Activated naive CD4-positive, alpha-beta T cell treated with anti-CD3 and anti-CD28 coated beads for 36 hours (primary cell): Measurements from ENCODE around the gene KCNA3. TPM values are rescaled to one million over a fixed set of nuclear protein-coding genes. Genes with fewer than 3 reads are reported as not detected.

Source experiments
- CTCF ChIA-PET: fragments of 350-600 bp; sonication (Branson Sonifier 250); formaldehyde crosslinking; loops from one replicate; lab custom pipeline; 2021; ENCODE audit warnings: antibody characterized with exemption; lab: Charles Lee
- DNase-seq: peaks from one replicate; pipeline ENCODE4 v3.0.0-alpha.2; 2020
- H3K27ac Mint-ChIP-seq: one replicate; pipeline ENCODE4 v1.8.0; 2021; ENCODE audit warnings: mild to moderate bottlenecking, mixed read lengths
- H3K27me3 Mint-ChIP-seq: one replicate; pipeline ENCODE4 v1.8.0; 2021; ENCODE audit warnings: low read depth, mixed read lengths
- H3K36me3 Mint-ChIP-seq: one replicate; pipeline ENCODE4 v1.8.0; 2021; ENCODE audit warnings: low read depth, mixed read lengths
- H3K4me1 Mint-ChIP-seq: one replicate; pipeline ENCODE4 v1.8.0; 2021; ENCODE audit warnings: low read depth, mixed read lengths
- H3K4me3 Mint-ChIP-seq: one replicate; pipeline ENCODE4 v1.8.0; 2021; ENCODE audit warnings: mild to moderate bottlenecking, moderate library complexity, mixed read lengths
- H3K9me3 Mint-ChIP-seq: one replicate; pipeline ENCODE4 v1.8.0; 2021; ENCODE audit warnings: mixed read lengths
- intact Hi-C: fragments of 100-400 bp; cut with micrococcal nuclease; formaldehyde crosslinking; loops from one replicate; pipeline ENCODE4 v1.15.1; 2023
- total RNA-seq, 2 experiments: library from RNA; stranded (reverse); gene quantifications; one replicate each; pipeline ENCODE4 v1.2.3, GENCODE V29; 2021

The KCNA3 gene
- total RNA-seq, 2 experiments from 2014 or later, result 15.3 to 15.4 TPM

DNA sequence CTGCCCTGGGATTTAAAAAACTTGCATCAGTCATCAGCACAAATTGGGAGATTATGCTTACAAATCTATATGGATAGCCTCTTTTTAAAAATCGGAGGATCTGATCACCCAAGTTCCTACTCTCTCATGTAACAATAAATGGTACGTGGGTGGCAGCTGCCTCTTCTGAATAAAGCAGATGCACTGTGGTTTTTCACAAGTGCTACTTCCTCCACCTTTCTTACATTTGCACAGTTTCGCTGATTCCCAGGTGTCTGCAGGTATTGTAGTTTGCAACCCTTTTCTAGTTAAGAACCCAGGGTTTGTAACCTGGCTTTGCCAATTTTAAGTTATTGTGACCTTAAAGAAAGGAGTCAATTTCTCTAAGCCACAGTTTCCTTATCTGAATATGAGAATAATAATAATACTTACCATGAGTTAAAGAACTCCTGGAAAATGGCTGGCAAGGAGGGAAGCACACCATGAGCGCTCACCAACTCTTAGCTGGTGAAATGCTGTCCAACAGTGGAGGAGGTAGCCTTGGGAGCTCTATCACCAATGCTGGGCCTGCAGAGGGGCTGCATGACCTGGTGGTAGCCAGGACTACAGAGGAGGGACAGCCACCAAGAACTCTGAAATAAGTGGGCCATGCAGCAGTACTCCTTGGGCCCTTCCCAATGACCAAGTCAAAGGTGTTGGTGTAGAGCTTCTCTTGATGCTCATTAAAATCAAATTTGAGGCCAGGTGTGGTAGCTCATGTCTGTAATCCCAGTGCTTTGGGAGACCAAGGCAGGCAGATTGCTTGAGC, 38.4 kb downstream of the KCNA3 start:
- Mint-ChIP-seq H3K27me3 (no peaks in the 10 kb centered on the region), H3K4me1 (peaks cover 78% of the 10 kb centered on the region), H3K9me3 (no peaks in the 10 kb centered on the region), H3K36me3 (no peaks in the 10 kb centered on the region), H3K27ac (peak overlapping the region; percentile 95), H3K4me3 (peak overlapping the region; percentile 36)
- peak; percentile 55 for DNase-seq
- intact Hi-C loops, result loop anchor here (10.0 kb wide), 1 partner anchor 968 kb away; no protein-coding TSS in a partner anchor
- CTCF ChIA-PET, result interaction anchor here (0.7 to 10.8 kb wide), 6 partner anchors 11 to 151 kb away, joined by 3 to 135 read pairs (median 5); no protein-coding TSS in a partner anchor

DNA sequence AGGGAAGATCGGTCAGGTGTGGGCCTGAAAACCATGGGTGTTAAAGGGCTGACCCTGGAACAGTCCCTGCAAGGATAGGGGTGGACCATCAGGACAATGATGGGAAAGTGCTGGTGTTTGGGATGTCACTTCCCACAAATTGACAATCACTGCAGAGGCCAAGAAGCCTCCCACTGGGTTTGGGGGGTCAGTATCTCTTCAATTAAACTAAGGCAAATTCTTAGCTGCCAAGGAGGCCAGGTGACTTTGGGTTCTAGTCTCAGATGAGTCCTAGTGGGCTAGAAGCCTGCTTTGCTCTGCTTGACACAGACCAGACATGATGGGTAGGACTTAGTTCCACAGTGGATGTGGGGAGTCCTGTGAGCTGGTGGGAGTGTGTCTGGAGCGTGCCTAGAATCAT, 39.3 kb downstream of the KCNA3 start:
- H3K4me1 Mint-ChIP-seq, result peaks cover 75% of the 10 kb centered on the region
- DNase-seq, result no peak
- H3K27ac Mint-ChIP-seq, result peak overlapping the region; percentile 95
- no peaks in the 10 kb centered on the region for H3K9me3 Mint-ChIP-seq
- H3K27me3 Mint-ChIP-seq, result no peaks in the 10 kb centered on the region
- CTCF ChIA-PET, result interaction anchor here (1.3 to 10.8 kb wide), 5 partner anchors 12 to 130 kb away, joined by 3 to 135 read pairs (median 11); no protein-coding TSS in a partner anchor
- intact Hi-C loops, result loop anchor here (1.0 to 10.0 kb wide), 2 partner anchors 12 to 969 kb away; no protein-coding TSS in a partner anchor
- H3K4me3 Mint-ChIP-seq, result peak overlapping the region; percentile 36
- no peaks in the 10 kb centered on the region for H3K36me3 Mint-ChIP-seq

DNA sequence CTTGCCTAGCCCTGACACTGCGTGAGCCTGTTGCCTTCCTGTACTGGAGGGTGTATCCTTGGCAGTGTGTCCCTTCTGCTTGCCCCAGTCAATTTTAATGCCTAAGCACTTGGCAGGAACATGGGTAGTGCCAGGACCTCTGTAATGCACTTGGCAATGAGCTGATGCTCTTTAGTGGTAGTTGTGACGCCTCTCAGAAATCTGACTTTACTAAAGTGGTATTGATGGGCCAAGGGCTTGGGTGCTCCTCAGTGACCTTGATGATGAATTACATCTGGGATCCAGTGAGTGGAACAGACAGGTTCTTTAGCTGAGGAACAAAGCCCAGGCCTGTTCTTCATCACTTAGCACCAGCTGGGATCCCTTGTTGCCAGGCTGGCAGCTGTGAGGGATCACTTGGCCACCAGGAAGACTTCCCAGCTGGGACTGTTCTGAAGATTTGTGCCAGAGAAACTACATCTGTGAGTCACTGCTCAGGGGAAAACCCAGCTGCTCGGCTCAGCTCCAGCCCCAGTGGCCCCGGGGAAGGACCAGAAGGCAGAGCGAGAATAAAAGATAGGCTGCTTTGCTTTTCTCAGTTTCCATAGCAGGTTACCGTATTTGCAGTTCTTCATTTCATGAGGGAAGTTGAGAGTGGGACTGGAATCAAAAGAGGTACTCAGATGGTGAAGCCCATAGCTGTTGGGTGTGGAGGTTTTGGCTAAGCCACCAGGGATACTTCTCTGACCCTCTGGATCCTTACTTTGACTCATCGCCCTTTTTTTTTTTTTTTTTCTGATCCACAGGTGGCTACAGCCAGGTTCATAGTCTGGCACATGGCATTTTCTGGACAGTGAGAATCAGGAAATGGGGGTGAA, 40.1 kb downstream of the KCNA3 start:
- intact Hi-C loops, result loop anchor here (1.0 to 10.0 kb wide), 4 partner anchors 13 to 970 kb away; partner anchors contain the start of gene LRIF1
- Mint-ChIP-seq H3K4me3 (peak overlapping the region; percentile 36), H3K27me3 (no peaks in the 10 kb centered on the region), H3K27ac (peak overlapping the region; percentile 95), H3K36me3 (no peaks in the 10 kb centered on the region), H3K9me3 (no peaks in the 10 kb centered on the region), H3K4me1 (peaks cover 68% of the 10 kb centered on the region)
- CTCF ChIA-PET, result interaction anchor here (0.7 to 10.8 kb wide), 8 partner anchors 12 to 225 kb away, joined by 3 to 135 read pairs (median 4); no protein-coding TSS in a partner anchor
- peak; percentile 93 for DNase-seq

DNA sequence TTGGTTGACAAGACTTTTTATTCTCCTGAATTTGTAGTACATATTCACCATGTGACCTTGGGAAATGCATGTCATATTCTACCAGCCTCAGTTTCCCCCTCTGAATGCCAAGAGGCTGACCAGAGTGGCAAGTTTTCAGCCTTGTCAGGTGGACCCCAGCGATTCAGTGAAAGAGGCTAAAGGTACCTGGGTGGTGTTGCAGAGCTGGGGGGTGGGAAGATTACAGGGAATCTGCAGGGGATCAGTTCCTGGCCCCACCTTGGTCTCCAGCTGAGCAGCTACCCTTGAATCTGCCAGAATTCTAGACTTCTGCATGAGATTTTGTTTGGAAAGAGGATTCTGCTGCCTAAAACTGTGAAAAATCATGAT, 40.7 kb downstream of the KCNA3 start:
- H3K27ac Mint-ChIP-seq, result peak overlapping the region; percentile 95
- CTCF ChIA-PET, result interaction anchor here (0.9 to 10.8 kb wide), 5 partner anchors 13 to 131 kb away, joined by 3 to 135 read pairs (median 11); no protein-coding TSS in a partner anchor
- no peaks in the 10 kb centered on the region for H3K36me3 Mint-ChIP-seq
- intact Hi-C loops, result loop anchor here (5.0 to 10.0 kb wide), 3 partner anchors 328 to 971 kb away; partner anchors contain the start of gene LRIF1
- H3K4me1 Mint-ChIP-seq, result peaks cover 64% of the 10 kb centered on the region
- H3K9me3 Mint-ChIP-seq, result no peaks in the 10 kb centered on the region
- DNase-seq, result no peak
- H3K4me3 Mint-ChIP-seq, result no peak overlapping the region
- H3K27me3 Mint-ChIP-seq, result no peaks in the 10 kb centered on the region

DNA sequence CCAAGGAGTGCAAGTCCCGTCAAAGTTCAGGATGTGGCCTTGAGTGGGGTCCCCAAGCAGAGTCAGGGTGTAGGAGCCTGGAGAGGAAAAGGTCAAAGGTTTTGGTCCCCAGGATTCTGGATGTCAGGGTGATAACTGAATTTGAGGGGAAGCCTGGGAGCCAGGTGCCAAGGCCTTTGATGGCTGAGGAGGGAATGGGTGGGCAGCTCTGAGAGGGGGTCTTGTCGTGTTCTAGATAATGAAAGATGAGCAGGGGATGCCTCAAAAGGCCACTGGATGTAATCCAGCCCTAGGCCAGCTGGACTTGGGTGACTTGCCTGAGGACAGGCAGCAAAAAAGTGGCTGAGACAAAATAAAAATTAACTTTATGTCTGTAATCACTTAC, 41.1 kb downstream of the KCNA3 start:
- intact Hi-C loops, result loop anchor here (5.0 to 10.0 kb wide), 3 partner anchors 329 to 971 kb away; partner anchors contain the start of gene LRIF1
- no peak overlapping the region for H3K27ac Mint-ChIP-seq
- CTCF ChIA-PET, result interaction anchor here (2.7 to 10.8 kb wide), 3 partner anchors 13 to 132 kb away, joined by 11 to 135 read pairs (median 22); no protein-coding TSS in a partner anchor
- H3K27me3 Mint-ChIP-seq, result no peaks in the 10 kb centered on the region
- no peaks in the 10 kb centered on the region for H3K36me3 Mint-ChIP-seq
- no peak overlapping the region for H3K4me3 Mint-ChIP-seq
- DNase-seq, result no peak
- H3K4me1 Mint-ChIP-seq, result peaks cover 60% of the 10 kb centered on the region
- no peaks in the 10 kb centered on the region for H3K9me3 Mint-ChIP-seq

DNA sequence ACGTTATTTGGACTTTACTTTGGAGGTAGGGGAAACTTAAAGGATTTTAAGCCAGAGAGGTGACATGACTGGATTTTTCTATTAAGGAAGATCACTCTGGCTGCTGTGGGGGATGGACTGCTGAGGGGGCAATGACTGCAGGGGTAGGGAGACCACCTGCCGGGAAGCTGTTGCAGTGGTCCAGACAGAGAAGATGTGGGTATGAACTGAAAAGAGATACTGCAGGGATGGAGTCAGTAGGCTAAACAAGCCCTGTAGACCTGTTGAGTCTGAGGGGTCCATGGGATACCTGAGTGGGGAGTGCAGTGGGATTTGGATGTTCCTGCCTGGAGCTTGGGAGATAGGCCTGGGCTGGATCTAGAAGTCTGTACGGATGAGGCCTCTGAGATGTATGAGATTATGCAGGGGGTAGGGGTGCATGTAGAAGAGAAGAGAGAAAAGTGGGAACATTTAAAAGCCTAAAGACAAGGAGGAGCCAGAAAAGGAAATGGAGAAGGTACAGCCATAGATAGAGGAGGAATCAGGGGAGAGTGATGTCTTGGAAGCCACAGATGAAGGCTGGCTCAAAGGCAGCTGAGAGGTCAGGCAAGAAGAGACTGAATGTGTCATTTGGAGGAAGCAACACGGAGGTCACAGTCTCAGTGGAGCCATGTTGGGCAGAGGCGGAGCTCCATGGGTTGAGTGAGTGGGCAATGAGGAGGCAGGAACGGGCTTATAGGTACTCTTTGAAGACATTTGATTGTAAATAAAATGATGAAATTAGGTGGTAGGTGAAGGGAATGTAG, 42.7 kb downstream of the KCNA3 start:
- intact Hi-C loops, result loop anchor here (1.0 to 10.0 kb wide), 11 partner anchors 13 to 973 kb away; partner anchors contain the start of gene LRIF1
- H3K4me3 Mint-ChIP-seq, result no peak overlapping the region
- peaks cover 58% of the 10 kb centered on the region for H3K4me1 Mint-ChIP-seq
- no peak for DNase-seq
- H3K36me3 Mint-ChIP-seq, result no peaks in the 10 kb centered on the region
- no peaks in the 10 kb centered on the region for H3K9me3 Mint-ChIP-seq
- no peak overlapping the region for H3K27ac Mint-ChIP-seq
- H3K27me3 Mint-ChIP-seq, result no peaks in the 10 kb centered on the region
- CTCF ChIA-PET, result interaction anchor here (0.6 to 10.8 kb wide), 11 partner anchors 9 to 154 kb away, joined by 3 to 135 read pairs (median 3); no protein-coding TSS in a partner anchor

DNA sequence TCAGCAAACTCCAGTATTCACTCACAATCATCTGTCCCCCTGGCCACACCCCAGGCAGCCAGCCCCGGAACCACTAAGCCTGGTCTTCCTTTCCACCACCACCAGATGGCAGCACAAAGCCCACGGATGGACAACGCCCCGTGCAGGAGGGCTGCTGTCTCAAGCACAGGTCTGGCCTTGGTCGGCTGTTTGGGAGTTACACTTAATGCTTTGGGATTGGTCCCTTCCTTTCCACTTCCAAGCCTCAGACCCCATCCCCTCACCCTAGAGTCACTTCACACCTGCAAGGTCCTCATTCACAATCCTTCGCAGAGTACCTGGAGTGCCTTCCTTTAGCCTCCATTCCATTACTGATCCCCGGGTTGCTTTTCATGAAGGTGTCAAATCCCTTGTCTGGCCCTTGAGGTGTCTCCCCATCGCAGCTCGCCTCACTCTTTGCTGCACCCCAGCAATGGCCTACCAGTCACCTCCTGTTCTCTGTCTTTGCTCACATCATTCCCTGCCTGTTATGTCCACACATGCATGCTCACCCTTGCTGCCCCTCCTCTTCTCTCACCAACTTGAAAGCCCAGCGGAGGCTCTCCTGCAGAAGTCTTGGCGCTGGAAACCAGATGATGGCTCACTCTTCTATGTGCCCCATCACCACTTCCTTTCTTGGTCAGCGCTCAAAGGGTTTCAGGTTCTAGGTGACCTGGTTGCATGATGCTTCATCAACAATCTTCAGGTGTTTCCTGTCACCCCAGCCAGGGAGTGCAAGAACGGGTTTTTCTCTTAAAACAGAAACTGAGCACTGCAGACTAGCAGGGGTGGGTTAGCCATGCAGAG, 43.7 kb downstream of the KCNA3 start:
- H3K36me3 Mint-ChIP-seq, result no peaks in the 10 kb centered on the region
- no peaks in the 10 kb centered on the region for H3K9me3 Mint-ChIP-seq
- no peak overlapping the region for H3K27ac Mint-ChIP-seq
- intact Hi-C loops, result loop anchor here (1.0 to 10.0 kb wide), 11 partner anchors 12 to 974 kb away; partner anchors contain the start of gene LRIF1
- DNase-seq, result peak; percentile 92
- H3K4me3 Mint-ChIP-seq, result no peak overlapping the region
- CTCF ChIA-PET, result interaction anchor here (0.6 to 10.8 kb wide), 15 partner anchors 10 to 156 kb away, joined by 3 to 135 read pairs (median 4); no protein-coding TSS in a partner anchor
- peaks cover 54% of the 10 kb centered on the region for H3K4me1 Mint-ChIP-seq
- no peaks in the 10 kb centered on the region for H3K27me3 Mint-ChIP-seq

DNA sequence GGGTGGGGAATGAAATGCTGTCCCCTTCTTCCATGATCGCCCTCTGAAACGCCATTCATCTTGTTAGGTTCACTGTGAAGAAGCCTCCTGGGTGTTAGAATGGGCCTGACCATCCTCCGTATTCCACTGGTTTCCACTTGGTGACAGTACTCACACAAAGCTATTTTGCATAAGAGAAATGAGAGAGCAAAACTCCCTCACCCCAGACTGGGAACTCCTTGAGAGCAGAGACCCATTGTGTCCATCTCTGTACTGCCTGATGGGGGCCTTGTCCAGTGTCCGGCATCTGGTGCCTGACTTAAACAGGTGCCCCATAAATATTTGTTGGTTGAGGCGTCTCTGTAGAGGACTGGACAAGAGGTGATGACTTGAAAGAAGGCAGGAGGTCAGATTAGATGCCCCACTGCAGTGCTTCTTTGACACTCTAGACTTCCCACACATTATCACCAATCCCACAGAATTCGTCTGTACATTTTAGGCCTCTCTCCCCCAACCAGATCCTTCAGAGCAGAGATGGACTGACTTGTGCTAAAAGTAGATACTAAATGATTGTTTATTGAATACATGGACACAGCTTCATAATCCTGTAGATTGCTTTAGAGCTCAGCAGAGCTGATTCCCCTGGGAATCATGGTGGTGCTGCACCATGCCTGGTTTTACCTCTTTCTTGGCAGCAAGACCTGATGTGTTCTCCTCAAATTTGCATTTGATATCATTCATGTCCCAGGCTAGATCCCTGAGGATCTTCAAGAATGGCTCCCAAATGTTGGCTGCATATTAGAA, 46.2 kb downstream of the KCNA3 start:
- H3K9me3 Mint-ChIP-seq, result peaks cover 2% of the 10 kb centered on the region
- intact Hi-C loops, result no loop called here
- peaks cover 29% of the 10 kb centered on the region for H3K4me1 Mint-ChIP-seq
- no peak overlapping the region for H3K4me3 Mint-ChIP-seq
- no peaks in the 10 kb centered on the region for H3K36me3 Mint-ChIP-seq
- no peak overlapping the region for H3K27ac Mint-ChIP-seq
- CTCF ChIA-PET, result interaction anchor here (1.3 to 10.8 kb wide), 7 partner anchors 10 to 156 kb away, joined by 3 to 135 read pairs (median 7); no protein-coding TSS in a partner anchor
- H3K27me3 Mint-ChIP-seq, result no peaks in the 10 kb centered on the region
- no peak for DNase-seq

DNA sequence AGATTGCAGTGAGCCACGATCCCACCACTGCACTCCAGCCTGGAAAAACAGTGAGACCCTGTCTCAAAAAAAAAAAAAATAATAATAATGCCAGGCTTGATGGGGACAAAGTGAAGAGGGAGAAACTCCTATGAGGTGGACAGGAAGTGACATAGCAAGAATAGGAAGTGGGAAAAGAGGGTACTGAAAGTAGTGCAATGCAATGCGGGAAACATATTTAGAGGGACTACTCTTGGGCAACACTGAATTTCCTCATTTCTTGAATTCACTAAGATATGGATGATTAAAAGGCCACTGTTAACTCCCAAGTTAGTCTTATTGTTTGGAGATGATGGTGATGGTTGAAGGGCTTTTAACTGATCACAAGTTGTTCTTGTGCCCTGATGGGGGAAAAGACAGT, 47.0 kb downstream of the KCNA3 start:
- intact Hi-C loops, result no loop called here
- H3K4me1 Mint-ChIP-seq, result peaks cover 22% of the 10 kb centered on the region
- no peaks in the 10 kb centered on the region for H3K27me3 Mint-ChIP-seq
- no peak for DNase-seq
- CTCF ChIA-PET, result interaction anchor here (6.7 kb wide), 1 partner anchor 138 kb away, joined by 72 read pairs; no protein-coding TSS in a partner anchor
- no peaks in the 10 kb centered on the region for H3K36me3 Mint-ChIP-seq
- no peak overlapping the region for H3K27ac Mint-ChIP-seq
- H3K4me3 Mint-ChIP-seq, result no peak overlapping the region
- H3K9me3 Mint-ChIP-seq, result peaks cover 2% of the 10 kb centered on the region

DNA sequence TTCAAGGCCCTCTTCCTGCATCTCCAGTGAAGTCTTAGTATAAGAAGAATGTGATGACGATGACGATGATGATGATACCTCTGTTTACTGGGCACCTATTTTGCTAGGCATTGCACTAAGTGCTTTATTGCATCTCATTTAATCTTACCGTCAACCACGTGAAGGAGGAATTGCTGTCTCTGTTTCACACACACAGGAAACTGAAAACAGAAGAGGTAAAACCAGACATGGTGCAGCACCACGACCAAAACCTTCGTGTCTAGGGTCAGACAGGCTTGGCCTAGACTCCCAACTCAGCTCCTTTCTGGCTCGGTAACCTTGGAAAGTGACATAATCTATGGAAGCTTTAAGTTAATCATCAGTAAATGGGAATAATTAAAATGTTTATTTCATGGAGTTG, 47.9 kb downstream of the KCNA3 start:
- intact Hi-C loops, result no loop called here
- Mint-ChIP-seq H3K4me3 (no peak overlapping the region), H3K27ac (no peak overlapping the region), H3K4me1 (peaks cover 22% of the 10 kb centered on the region), H3K27me3 (no peaks in the 10 kb centered on the region), H3K9me3 (peaks cover 2% of the 10 kb centered on the region), H3K36me3 (no peaks in the 10 kb centered on the region)
- DNase-seq, result peak; percentile 22
- CTCF ChIA-PET, result interaction anchor here (0.6 to 6.7 kb wide), 2 partner anchors 139 to 168 kb away, joined by 3 to 72 read pairs; no protein-coding TSS in a partner anchor
